ENCODE results near the gene ABCE1.

The ABCE1 gene

GRCh38 chr4:145097821-145098674, at the start of gene ABCE1, which contains the start of gene ANAPC10:
TSS of gene ABCE1 (plus strand) at chr4:145098311. CDS start at chr4:145104413, 6,102 bp downstream.
TSS of gene ANAPC10 (minus strand) at chr4:145098196. CDS start at chr4:145096099, 2,097 bp downstream.
- DNase-seq: peak; percentile 96

DNA sequence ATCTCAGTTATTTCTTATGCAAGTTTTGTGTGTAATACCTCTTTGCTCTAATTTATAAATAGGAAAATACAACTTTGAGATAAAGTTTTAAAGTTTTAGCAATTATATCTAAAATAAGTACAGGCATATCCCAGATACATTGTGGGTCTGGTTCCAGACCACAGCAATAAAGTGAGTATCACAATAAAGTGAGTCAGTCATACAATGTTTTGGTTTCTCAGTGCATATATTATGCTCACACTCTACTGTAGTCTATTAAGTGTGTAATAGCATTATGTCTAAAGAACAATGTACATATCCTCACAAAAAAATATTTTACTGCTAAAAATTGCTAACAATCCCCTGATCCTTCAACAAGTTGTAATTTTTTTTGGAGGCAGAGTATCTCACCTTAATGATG, 49.3 kb upstream of the ABCE1 start:
- DNase-seq: no peak

DNA sequence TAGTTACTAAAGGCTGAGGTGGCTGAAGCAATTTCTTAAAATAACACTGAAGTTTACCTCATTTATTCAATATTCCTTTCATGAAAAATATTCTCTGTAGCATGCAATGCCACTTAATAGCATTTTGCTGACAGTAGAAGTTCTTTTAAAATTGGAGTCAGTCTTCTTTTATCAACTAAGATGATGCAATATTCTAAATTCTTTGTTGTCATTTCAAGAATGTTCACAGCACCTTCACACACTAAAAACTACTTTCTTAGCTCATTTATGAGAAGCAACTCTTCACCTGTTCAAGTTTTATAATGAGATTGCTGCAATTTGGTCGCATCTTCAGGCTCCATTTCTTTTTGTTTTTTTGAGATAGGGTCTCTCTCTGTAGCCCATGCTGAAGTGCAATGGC, 48.9 kb upstream of the ABCE1 start:
- no peak for DNase-seq

GRCh38 chr4:145055533-145056257, 42.4 kb upstream of the ABCE1 start:
- DNase-seq: no peak

GRCh38 chr4:145056325-145057130, 41.6 kb upstream of the ABCE1 start:
- no peak for DNase-seq

- no peak for DNase-seq
Measured at GRCh38 chr4:145058256-145058655, 39.9 kb upstream of the ABCE1 start.

GRCh38 chr4:145061318-145061920, 36.7 kb upstream of the ABCE1 start:
- no peak for DNase-seq

DNA sequence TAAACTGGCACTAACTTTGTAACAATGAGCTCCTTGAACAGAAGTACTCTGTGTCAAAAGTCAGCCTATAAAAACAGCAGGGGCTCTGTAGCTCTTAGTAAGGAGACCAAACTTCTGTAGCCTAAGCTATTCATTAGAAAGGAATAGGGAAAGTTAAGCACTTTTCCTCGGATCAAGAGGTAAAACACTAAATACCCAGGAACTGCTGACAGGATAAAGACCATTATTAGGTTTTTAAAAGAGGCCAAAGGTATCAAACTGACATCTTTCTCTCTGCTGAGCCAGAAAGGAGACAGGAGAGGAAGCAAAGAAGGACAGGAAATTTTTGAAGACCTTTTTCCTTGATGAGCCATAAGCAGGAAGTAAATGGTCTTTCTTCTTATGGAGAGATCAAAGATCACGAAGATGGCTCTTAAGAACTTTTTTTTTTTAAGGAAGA, 32.0 kb upstream of the ABCE1 start:
- DNase-seq: no peak

GRCh38 chr4:145069361-145069760, 28.8 kb upstream of the ABCE1 start:
- DNase-seq: no peak

DNA sequence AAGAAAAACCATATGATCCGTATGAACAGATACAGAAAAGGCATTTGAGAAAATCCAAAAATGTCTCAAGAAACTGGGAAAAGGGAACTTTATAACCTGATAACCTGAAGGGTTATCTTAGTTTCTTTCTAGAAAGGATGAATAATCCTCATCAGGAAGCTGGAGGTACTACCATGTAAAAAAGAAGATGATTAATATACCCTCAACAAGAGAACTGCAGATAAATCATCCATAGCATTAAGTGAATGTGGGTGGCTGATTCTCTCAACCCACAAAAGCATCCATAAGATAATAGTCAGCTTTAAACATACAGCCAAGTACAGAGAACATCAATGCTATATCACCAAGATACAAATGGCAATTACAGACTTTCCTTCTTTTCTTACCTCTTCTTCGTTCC, 26.6 kb upstream of the ABCE1 start:
- no peak for DNase-seq

DNA sequence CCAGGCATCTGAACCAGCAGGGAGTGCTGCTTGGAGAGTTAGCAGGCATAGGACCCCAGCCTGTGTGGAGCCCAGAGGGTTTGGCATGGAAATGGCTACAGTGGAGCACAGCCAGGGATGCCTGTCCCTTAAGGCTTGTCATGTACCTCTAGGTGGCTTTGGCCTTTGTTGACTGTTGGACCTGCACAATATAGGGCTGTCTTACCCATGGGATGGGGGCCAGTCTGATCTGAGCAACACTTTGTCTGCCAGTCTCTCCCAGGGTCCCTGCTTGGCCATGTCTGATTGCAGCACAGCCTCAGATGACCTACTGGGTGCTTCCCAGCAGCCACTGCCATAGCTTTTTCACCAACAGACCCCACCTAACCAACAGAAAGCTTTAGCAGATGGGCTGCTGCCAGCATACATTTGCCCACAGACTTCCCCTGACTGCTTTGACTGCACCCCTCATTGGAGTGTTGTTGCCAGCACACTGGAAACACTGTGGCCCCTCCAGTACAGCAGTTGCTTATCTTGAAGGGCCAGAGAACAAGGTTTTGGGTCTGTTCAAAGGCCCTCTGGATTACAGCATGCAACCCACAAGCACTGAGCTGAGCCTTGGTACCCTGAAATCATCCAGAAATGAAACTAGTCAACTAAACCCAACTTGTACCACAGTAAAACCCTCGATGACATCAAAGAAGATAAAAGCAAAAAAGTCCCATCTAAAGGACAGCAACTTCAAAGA, 22.2 kb upstream of the ABCE1 start:
- no peak for DNase-seq

DNA sequence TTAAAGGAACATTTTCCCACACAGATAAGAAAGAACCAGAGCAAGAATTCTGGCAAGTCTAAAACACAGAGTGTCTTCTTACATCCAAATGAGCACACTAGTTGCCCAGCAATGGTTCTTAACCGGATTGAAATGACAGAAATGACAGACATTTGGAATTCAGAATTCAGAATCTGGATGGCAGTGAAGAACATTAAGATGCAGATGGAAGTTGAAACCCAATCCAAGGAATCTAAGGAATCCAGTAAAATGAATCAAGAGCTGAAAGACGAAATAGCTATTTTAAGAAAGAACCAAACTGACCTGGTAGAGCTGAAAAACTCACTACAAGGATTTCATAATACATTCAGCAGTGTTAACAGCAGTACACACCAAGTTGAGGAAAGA, 21.6 kb upstream of the ABCE1 start:
- DNase-seq: no peak

DNA sequence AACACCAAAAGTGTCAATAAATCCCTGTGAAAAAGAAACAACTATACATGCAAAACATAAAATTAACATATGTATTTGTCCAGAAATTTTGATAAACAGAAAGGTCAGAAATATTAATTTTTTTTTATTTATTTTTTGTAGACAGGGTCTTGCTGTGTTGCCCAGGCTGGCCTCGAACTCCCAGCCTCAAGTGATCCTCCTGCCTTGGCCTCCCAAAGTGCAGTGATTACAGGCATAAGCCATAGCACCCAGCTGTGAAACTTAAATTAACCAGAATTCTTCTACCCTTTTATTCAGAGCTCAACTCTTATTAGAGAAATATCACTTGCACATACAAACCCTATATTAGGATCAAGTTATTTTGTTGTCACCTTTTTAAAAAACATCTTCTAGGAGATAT, 16.4 kb upstream of the ABCE1 start:
- DNase-seq: no peak

DNA sequence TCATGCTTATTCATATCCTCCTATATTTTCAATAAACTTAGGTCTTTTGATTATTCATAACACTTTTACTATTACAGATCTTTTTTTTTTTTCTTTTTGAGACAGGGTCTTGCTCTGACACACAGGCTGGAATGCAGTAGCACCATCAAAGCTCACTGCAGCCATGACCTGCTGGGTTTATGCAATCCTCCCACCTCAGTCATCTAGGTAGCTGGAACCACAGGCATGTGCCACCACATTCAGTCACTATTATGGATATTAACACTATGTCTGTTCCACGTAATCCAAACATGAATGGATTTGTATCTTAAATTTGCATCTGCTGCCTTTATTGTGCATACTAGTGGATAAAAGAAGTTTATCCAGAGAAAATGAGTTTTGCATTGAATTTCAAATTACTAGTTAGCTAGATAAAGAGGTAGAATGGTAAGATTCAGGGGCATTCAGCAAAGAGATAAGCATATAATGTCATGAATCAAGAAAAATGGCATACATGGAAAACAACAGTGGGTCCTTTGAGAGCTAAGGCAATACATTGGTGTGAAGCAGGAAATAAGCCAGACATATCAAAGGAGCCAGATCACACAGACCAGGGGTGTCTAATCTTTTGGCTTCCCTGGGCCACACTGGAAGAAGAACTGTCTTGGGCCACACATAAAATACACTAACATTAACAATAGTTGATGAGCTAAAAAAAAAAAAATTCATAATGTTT, 14.1 kb upstream of the ABCE1 start:
- DNase-seq: no peak

- no peak for DNase-seq
Measured at GRCh38 chr4:145090380-145090779, 7.7 kb upstream of the ABCE1 start.

- no peak for DNase-seq
Measured at GRCh38 chr4:145093638-145094037, 4.5 kb upstream of the ABCE1 start.

GRCh38 chr4:145097331-145097820, 735 bp upstream of the ABCE1 start:
- no peak for DNase-seq

GRCh38 chr4:145098675-145099037, 545 bp downstream of the ABCE1 start:
- peak; percentile 50 for DNase-seq

DNA sequence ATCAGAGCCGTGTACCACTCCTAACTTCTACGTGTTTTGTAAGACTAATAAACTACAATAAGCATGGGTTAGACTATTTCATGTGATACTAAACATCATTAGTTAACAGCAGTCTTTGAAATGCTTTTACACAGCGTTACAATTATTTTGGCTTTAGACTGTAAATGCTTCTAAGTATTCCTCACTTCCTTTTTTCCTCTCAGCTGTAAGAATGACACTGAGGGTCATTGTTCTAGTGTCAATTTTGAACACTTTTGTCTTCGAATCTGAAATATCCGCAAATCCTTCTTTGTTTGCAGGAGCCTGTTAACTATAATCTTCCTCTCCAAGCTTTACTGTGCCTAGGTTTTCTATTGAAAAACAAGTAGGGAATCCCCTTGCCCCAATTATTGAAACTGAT, 1.5 kb downstream of the ABCE1 start:
- DNase-seq: no peak

GRCh38 chr4:145101091-145101490, 3.0 kb downstream of the ABCE1 start:
- DNase-seq: no peak

GRCh38 chr4:145102619-145103018, 4.5 kb downstream of the ABCE1 start:
- no peak for DNase-seq

Data from activated naive CD4-positive, alpha-beta T cell treated with anti-CD3 and anti-CD28 coated beads, Interleukin-2, amount 50 U/mL, for 16 hours (primary cell).